AG04449 (cell line): ENCODE results near the gene SEC63.

Experiments used
- CTCF ChIA-PET: fragments of 350-600 bp; formaldehyde crosslinking; extraction: SDS; loops from one replicate; lab custom pipeline; 2021; ENCODE audit warnings: antibody characterized with exemption; lab: Yijun Ruan, JAX
- POLR2A ChIA-PET: fragments of 400-600, 350-600 bp; formaldehyde crosslinking; extraction: SDS; loops from one replicate; lab custom pipeline; 2020; ENCODE audit warnings: antibody characterized with exemption, inconsistent platforms; lab: Yijun Ruan, JAX
- DNase-seq: peaks from one replicate; pipeline ENCODE4 v3.0.0-alpha.2; 2010; ENCODE audit warnings: low read depth, low spot score
- H3K4me3 ChIP-seq: 2 replicates; pipeline ENCODE4 v1.5.1; 2011; ENCODE audit warnings: low read depth, mild to moderate bottlenecking, control low read depth, low read length
- TF ChIP-seq, protein P1 (sequence below): IDR thresholded peaks from one replicate; pipeline ENCODE4 v1.5.1; 2011; ENCODE audit warnings: mild to moderate bottlenecking, moderate library complexity, low read length, control low read depth, inconsistent platforms; ENCODE audit not compliant: insufficient read depth; ENCODE audit errors: missing control alignments

SEC63 gene

GRCh38 chr6:107818272-107818671, 139.7 kb downstream of the SEC63 start:
- ChIA-PET CTCF (interaction anchor here (0.8 to 1.5 kb wide), 2 partner anchors 29 to 181 kb away, joined by 3 to 9 read pairs; no protein-coding TSS in a partner anchor), POLR2A (no interaction called here)
- TF ChIP-seq, protein P1, sequence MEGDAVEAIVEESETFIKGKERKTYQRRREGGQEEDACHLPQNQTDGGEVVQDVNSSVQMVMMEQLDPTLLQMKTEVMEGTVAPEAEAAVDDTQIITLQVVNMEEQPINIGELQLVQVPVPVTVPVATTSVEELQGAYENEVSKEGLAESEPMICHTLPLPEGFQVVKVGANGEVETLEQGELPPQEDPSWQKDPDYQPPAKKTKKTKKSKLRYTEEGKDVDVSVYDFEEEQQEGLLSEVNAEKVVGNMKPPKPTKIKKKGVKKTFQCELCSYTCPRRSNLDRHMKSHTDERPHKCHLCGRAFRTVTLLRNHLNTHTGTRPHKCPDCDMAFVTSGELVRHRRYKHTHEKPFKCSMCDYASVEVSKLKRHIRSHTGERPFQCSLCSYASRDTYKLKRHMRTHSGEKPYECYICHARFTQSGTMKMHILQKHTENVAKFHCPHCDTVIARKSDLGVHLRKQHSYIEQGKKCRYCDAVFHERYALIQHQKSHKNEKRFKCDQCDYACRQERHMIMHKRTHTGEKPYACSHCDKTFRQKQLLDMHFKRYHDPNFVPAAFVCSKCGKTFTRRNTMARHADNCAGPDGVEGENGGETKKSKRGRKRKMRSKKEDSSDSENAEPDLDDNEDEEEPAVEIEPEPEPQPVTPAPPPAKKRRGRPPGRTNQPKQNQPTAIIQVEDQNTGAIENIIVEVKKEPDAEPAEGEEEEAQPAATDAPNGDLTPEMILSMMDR: no peak
- DNase-seq: no peak
- H3K4me3 ChIP-seq: no peak overlapping the region

DNA sequence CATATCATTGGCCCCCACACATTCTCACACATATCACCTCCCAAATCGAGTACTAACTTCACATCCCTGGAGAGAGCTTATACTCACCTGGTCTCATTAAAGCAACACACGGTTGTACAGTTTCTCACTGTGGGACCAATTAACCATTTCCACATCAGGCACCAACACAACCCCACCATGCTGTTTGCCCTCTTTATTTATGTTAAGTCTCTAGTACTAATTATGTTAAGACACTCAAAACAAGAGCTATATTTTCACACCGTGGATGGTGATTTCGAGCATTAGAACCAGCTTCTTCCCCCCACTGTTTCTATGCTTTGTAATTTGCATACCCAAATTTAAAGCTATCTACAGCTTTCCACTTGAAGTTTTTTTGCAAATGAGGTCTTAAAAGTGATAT, 140.2 kb downstream of the SEC63 start:
- CTCF ChIA-PET: interaction anchor here (0.8 to 1.5 kb wide), 3 partner anchors 30 to 180 kb away, joined by 3 to 9 read pairs (median 3); no protein-coding TSS in a partner anchor

More for the DNA sequence above, 140.2 kb downstream of the SEC63 start:
- TF ChIP-seq, protein P1: no peak
- POLR2A ChIA-PET: no interaction called here
- no peak for DNase-seq
- no peak overlapping the region for H3K4me3 ChIP-seq
